ENCODE measurements around the gene NTN1. TPM values are rescaled to one million over a fixed set of nuclear protein-coding genes. Genes with fewer than 3 reads are reported as not detected.

Gene NTN1
- polyA plus RNA-seq, 1 experiment: 0.06 TPM

DNA sequence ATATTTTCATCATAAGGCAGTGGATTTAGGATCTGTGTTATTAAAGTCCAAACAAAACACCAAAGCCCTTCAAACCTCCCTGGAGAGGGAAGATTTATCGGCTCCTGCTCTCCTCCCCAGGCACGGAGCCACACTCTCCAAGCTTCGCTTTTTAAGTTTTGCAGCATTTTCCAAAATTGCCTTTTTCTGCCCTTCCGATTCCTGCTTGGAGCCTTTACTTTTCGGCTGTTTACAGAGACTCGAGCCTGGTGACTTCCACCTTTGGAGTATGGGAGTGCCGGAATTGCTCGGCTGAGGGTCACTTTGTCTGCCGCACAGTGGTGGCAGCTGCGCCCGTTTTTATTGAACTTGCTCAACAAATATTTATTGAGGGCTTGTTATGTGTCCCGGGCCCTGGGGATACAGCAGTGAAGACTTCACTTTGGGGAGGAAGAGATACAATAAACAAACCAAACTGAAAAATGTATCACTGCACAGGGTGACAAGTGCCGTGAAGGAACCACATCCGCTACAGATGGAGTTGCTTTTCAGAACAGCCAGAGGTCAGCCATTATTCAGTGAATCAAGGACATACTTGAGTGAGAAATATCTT, 185.5 kb downstream of the NTN1 start:
- TF ChIP-seq, protein P1, sequence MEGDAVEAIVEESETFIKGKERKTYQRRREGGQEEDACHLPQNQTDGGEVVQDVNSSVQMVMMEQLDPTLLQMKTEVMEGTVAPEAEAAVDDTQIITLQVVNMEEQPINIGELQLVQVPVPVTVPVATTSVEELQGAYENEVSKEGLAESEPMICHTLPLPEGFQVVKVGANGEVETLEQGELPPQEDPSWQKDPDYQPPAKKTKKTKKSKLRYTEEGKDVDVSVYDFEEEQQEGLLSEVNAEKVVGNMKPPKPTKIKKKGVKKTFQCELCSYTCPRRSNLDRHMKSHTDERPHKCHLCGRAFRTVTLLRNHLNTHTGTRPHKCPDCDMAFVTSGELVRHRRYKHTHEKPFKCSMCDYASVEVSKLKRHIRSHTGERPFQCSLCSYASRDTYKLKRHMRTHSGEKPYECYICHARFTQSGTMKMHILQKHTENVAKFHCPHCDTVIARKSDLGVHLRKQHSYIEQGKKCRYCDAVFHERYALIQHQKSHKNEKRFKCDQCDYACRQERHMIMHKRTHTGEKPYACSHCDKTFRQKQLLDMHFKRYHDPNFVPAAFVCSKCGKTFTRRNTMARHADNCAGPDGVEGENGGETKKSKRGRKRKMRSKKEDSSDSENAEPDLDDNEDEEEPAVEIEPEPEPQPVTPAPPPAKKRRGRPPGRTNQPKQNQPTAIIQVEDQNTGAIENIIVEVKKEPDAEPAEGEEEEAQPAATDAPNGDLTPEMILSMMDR (IDR thresholded peaks at IDR 0.05; ENCODE audit: insufficient read depth, low read depth, low read length): no peak
- no peak overlapping the region for H3K4me3 ChIP-seq (ENCODE audit: low read depth, low read length)
- H3K36me3 ChIP-seq (ENCODE audit: control insufficient read depth, insufficient read depth, low read length): no peaks in the 10 kb centered on the region
- H3K27me3 ChIP-seq (ENCODE audit: control insufficient read depth, insufficient read depth, low read length): no peaks in the 10 kb centered on the region
- ChIA-PET POLR2A (no interaction called here), CTCF (interaction anchor here (1.0 to 1.1 kb wide), 3 partner anchors 12 to 209 kb away, joined by 3 to 4 read pairs (median 3); no protein-coding TSS in a partner anchor)
- no peak for DNase-seq (ENCODE audit: low read depth)

DNA sequence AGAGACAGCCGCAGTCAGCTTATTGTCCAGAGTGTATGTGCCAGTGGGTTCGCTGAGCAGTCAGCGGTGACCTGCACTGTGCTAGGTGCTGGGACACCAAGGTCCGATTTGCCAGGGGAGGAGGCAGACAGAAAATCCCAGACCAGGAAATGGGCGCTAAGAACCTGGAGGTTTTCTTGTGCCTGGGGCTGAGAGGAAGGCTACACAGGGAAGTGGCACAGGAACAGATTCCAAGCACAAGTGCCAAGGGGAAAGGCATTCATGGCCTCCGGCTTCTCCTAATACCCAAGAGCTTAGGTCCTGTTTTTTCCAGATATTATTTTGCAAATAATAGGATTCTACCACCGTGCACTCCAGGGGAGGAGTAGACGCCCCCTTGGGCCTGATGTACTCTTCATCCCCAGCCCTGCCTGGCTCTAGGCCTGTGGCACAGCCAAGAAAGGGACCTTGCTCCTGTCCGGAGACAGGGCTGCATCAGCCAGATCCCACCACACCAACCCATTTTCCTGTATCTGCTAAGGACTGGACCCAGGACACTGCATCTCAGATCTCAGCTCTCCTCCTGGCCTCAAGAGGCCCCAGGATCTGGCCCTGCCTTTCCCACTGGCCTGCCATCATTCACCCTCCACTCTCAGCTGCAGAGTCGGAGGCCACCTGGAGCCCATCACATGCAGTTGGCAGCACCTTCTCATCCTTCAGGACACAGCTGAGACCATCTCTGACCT, 187.2 kb downstream of the NTN1 start:
- ChIA-PET CTCF (interaction anchor here (0.6 to 1.1 kb wide), 2 partner anchors 11 to 17 kb away, joined by 3 to 4 read pairs; no protein-coding TSS in a partner anchor), POLR2A (no interaction called here)
- Histone ChIP-seq H3K4me3 (ENCODE audit: low read depth, low read length) (no peak overlapping the region), H3K27me3 (ENCODE audit: control insufficient read depth, insufficient read depth, low read length) (no peaks in the 10 kb centered on the region), H3K36me3 (ENCODE audit: control insufficient read depth, insufficient read depth, low read length) (no peaks in the 10 kb centered on the region)
- DNase-seq (ENCODE audit: low read depth): no peak
- TF ChIP-seq, protein P1 (IDR thresholded peaks at IDR 0.05; ENCODE audit: insufficient read depth, low read depth, low read length): no peak

DNA sequence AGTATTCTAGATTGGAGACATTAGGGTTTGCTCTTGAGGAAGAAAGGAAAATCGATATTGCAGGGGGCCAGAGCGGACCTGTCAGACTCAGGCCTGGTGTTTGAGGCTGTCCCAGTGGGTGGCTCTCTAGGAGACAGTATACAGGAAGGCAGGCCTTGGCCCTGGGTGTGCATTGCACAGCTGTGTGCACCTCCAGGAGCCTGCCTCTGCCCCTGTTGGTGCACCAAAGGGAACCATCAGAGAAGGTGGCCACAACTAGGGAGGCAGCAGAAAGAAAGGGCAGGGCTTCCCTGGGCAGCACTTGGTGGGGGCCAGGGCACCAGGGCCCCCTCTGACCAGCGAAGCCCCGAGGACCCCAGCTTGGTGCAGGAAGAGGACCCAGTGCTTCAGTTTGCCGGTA, 188.0 kb downstream of the NTN1 start:
- no peak overlapping the region for H3K4me3 ChIP-seq (ENCODE audit: low read depth, low read length)
- ChIA-PET POLR2A (no interaction called here), CTCF (interaction anchor here (0.6 kb wide), 1 partner anchor 11 kb away, joined by 3 read pairs; no protein-coding TSS in a partner anchor)
- H3K27me3 ChIP-seq (ENCODE audit: control insufficient read depth, insufficient read depth, low read length): no peaks in the 10 kb centered on the region
- no peaks in the 10 kb centered on the region for H3K36me3 ChIP-seq (ENCODE audit: control insufficient read depth, insufficient read depth, low read length)
- TF ChIP-seq, protein P1 (IDR thresholded peaks at IDR 0.05; ENCODE audit: insufficient read depth, low read depth, low read length): no peak
- no peak for DNase-seq (ENCODE audit: low read depth)

DNA sequence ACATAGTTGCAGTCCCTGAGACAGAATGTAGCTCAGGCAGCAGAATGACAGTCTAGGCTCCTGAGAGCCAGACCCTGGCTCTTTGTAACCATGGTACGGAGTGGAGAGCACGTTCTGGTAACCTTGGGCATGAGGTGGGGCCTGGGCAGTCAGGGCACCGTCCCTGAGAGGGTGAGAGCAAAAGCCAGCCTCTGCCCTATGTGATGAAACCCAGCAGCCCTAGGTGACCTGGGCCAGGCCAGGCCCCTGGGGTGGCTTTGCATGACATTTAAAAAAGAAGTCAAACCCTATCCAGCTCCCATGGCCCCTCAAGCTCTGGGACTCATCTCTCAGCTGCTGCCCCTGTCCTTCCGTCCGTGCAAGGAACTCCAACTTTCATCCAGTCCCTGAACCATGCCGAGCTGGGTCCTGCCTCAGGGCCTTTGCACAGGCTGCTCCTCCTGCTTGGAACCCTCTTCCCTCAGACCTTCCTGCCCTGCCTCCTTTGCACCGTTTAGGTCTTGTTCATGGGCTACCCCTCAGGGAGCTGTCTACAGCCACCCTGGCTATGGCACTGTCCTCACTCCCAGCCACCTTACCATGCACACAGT, 188.6 kb downstream of the NTN1 start:
- no peak for DNase-seq (ENCODE audit: low read depth)
- CTCF ChIA-PET: interaction anchor here (1.1 kb wide), 1 partner anchor 9 kb away, joined by 4 read pairs; no protein-coding TSS in a partner anchor
- POLR2A ChIA-PET: no interaction called here
- Histone ChIP-seq H3K4me3 (ENCODE audit: low read depth, low read length) (no peak overlapping the region), H3K27me3 (ENCODE audit: control insufficient read depth, insufficient read depth, low read length) (no peaks in the 10 kb centered on the region), H3K36me3 (ENCODE audit: control insufficient read depth, insufficient read depth, low read length) (no peaks in the 10 kb centered on the region)
- TF ChIP-seq, protein P1 (IDR thresholded peaks at IDR 0.05; ENCODE audit: insufficient read depth, low read depth, low read length): no peak

DNA sequence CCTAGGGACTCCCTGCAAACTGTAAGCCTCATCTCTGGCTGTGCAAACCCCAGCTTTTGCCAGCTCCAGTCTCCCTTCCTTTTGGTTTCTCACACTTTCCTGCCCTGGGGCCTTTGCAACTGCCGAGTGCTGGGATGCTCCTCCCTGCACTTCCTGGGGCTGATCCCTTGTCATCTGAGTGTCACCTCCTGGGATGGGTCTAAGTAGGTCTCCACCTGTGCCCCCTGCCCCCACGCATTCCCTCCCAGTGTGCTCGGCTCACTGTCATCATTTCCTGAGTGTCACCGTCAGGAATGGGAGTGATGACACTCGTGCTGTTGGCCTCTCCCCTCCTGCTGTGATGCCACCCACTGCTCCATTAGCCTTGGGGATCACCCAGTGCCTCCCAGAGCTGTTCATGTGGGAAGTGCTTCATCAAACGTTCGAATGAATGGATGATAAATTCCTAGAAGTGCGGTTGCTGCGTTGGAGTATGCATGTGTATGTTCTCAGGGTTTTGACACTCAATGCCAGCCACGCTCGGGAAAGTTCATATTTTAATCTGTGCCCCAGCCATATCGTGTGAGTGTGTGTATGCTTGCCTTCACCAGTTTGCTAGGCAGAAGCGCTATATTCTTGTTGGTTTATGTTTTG, 189.9 kb downstream of the NTN1 start:
- TF ChIP-seq, protein P1 (IDR thresholded peaks at IDR 0.05; ENCODE audit: insufficient read depth, low read depth, low read length): no peak
- POLR2A ChIA-PET: no interaction called here
- Histone ChIP-seq H3K4me3 (ENCODE audit: low read depth, low read length) (no peak overlapping the region), H3K36me3 (ENCODE audit: control insufficient read depth, insufficient read depth, low read length) (no peaks in the 10 kb centered on the region), H3K27me3 (ENCODE audit: control insufficient read depth, insufficient read depth, low read length) (no peaks in the 10 kb centered on the region)
- CTCF ChIA-PET: interaction anchor here (1.1 kb wide), 1 partner anchor 10 kb away, joined by 4 read pairs; no protein-coding TSS in a partner anchor
- no peak for DNase-seq (ENCODE audit: low read depth)

Measured in BJ (cell line).